HG03457 (cell line): Measurements from ENCODE around the gene IGSF1.

Source experiments
- ATAC-seq: cut with Tn5 transposase; IDR thresholded peaks from one replicate; pipeline ENCODE4 v1.9.1; 2021; ENCODE audit warnings: moderate number of reproducible peaks; ENCODE audit not compliant: unreplicated experiment

Gene IGSF1, protein sequence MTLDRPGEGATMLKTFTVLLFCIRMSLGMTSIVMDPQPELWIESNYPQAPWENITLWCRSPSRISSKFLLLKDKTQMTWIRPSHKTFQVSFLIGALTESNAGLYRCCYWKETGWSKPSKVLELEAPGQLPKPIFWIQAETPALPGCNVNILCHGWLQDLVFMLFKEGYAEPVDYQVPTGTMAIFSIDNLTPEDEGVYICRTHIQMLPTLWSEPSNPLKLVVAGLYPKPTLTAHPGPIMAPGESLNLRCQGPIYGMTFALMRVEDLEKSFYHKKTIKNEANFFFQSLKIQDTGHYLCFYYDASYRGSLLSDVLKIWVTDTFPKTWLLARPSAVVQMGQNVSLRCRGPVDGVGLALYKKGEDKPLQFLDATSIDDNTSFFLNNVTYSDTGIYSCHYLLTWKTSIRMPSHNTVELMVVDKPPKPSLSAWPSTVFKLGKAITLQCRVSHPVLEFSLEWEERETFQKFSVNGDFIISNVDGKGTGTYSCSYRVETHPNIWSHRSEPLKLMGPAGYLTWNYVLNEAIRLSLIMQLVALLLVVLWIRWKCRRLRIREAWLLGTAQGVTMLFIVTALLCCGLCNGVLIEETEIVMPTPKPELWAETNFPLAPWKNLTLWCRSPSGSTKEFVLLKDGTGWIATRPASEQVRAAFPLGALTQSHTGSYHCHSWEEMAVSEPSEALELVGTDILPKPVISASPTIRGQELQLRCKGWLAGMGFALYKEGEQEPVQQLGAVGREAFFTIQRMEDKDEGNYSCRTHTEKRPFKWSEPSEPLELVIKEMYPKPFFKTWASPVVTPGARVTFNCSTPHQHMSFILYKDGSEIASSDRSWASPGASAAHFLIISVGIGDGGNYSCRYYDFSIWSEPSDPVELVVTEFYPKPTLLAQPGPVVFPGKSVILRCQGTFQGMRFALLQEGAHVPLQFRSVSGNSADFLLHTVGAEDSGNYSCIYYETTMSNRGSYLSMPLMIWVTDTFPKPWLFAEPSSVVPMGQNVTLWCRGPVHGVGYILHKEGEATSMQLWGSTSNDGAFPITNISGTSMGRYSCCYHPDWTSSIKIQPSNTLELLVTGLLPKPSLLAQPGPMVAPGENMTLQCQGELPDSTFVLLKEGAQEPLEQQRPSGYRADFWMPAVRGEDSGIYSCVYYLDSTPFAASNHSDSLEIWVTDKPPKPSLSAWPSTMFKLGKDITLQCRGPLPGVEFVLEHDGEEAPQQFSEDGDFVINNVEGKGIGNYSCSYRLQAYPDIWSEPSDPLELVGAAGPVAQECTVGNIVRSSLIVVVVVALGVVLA (N-terminal part only)

DNA sequence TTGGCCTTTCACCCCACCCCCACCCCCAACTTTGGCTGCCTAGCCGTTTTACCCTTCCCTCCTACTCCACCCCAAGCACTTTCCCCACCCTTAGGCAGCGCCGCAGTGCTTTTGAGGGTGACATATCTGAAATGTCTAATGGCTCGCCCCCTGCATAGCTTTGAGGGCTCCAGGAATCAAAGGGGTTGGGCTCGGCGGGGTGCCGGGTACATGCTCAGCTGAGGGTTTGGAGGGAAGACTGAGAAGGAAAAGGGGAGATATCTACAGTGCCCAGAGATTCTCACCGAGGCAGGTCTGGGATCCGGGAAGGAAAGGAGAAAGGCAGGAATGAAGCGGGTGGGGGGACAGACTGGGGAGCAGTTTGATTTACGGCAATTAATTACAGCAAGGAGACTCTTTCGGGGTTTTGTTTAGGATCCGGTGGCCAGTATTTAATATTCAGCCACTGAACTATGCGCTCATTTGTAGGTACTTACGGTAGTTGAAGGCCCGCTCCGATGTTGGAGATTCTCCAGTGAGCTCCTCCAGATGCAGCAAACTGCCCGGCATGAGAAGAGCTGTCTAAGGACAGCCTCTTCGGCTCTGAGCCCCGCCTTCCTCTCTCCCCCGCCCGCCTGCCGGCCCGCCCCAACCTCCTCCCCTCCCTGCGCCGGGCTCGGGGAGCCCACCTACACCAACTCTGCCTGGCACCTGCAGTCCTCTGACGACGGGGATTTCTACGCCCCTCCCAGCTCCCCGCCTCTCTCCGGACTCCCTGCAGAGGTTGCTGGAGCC, at the start of gene IGSF1:
Gene IGSF1 (minus strand): TSS at position 569 of the 774 bp plus-strand sequence. CDS start 2,632 bp downstream, outside the sequence.
- ATAC-seq: no peak

DNA sequence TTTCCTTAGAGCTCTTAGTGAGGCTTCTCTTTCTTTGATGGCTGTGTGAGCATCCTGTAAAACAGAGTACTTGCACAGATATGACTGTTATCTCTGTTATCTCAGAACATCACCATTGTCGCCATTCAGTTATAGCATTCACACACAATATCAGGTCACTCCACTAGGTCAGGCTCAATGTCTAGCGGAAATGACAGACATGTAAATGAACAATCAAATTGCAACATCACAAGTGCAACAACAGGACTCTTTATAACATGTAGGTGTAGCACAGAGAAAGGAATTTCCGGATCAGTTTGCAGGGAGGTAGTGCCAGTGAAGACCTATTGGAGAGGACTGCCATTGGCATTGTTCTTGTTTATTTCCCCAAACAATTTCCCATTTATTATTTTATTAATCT, 43.2 kb upstream of the IGSF1 start:
- ATAC-seq: no peak

DNA sequence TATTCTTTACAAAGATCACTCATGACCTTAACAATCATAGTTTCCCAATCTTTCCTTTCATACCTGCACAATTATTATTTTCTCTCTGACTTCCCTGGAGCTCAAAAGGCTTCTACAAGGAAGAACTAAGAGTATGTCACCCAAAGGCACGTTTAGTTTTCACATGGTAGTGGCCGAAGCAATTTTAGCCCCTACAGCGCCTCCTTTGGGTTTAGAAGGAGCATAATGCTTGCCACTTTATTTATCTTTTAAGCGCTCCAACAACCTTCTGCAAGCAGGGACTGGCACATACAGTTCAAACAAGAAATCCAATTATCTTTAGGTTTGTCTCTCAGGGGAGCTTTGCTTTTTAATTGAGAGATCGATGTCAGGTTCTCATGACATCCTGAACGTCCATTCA, 42.0 kb upstream of the IGSF1 start:
- no peak for ATAC-seq

DNA sequence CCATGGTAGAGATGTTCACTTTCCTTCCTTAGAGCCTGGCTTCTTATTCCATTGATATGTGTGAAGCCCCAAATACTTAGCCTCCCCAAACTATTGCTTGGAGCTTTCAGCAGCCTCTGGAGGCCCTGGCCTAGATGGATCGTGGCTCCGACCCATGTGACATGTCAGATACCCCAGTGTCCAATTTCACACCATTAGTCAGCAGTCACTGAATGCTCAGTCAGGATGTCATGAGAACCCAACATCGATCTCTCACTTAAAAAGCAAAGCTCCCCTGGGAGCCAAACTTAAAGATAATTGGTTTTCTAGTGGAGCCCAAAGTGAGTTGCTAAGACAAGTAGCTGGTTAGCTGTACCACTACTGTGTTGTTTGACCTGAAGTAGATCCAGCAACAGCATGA, 41.6 kb upstream of the IGSF1 start:
- no peak for ATAC-seq

DNA sequence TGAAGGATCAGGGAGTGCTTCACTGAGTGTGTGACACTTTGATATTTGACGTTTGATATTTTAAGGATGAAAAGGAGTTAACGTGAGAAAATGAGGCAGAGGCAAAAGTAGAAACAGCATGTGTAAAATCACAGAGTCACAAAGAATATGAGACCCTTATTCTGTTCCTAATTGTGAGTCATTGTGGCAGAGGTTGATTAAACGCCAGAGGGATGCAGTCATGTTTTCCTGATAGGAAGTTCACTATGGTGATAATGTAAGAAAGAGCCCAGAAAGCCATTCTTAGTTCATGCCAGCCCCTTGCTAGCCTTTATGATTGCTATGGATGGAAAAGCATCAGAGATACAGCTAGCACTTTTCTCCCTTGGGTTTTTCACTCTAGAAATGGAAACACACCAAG, 33.5 kb upstream of the IGSF1 start:
- ATAC-seq: no peak

DNA sequence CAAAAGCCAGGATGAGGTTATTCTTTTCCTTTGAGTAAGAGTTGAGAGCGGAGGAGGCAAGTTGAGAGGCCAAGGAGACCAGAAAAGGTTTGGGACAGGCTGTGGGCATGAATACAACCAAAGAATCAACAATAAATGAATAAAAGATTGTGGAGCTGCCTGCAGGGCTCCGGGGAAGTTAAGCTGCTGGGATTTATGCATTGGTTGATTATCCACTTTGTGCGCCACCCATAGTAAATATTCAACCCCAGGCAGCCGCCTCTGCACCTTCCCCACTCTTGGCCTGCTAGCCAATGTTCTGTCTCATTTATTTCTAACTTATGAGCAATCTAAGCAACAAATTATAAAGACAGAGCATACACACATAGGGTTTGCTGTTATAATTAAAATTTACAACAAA, 28.2 kb upstream of the IGSF1 start:
- no peak for ATAC-seq

DNA sequence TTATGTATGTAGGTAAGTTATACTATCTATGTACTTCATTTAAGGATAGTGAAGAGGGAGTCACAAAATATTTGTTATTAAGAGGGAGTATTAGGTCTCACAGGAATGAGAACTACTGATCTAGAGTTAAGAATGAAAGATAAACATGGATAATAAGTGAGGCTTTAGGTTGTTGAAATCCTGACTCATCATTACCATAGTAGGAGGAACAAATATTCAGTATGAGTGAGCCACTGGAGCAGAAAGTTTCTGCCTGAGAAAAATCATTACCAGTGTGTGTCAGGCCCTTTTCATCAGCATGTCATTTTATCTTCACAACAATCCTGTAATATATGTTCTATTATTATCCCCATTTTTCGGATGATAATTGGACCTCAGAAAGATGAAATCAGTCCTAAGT, 27.2 kb upstream of the IGSF1 start:
- ATAC-seq: no peak

DNA sequence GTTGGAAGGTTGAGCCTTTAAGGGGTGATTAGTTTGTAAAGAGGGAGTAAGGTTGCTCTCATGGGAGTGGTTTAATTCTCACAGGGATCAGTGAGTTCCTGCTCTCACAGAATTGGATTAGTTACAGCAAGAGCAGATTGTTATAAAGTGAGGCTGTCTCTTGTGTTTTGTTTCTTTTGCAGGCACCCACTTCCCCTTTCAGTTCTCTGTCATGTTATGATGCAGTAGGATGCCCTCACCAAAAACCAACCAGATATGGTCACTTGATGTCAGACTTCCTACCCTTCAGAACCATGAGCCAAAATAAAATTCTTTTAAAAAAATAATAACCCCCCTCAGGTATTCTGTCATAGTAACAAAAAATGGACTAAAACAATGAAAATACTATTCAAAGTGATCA, 19.9 kb upstream of the IGSF1 start:
- no peak for ATAC-seq

DNA sequence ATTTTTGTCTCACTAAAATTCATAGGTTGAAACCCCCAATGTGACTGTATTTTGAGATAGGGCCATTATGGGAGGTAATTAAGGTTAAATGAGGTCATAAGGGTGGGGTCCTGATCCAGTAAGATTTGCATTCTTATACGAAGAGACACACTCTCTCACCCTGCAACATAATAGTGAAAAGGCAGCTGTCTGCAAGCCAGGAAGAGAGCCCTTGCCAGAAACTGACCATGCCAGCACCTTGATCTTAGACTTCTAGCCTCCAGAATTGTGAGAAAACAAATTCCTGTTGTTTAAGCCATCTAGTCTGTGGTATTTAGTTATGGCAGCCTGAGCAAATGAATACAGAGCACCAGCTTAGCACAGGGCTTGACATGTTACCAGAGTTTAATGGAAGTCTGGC, 17.5 kb upstream of the IGSF1 start:
- no peak for ATAC-seq

DNA sequence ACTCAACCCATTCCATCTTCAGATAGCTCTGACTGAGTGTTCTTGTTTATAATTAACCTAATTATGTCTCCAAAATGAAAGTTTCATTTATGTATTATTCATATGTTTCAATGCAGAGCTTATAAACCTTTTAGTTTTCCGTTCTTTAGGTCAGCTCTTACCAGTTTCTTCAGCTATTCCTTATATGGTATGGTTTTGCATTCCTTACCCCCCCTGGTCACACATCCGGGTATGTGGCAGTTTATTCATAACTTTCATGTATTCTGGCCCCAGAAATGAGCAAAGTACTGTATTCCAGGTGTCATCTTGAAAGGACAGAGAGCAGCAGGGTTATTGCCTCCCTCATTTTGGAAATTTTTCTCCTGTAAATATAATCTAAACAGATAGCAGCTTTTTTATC, 16.8 kb upstream of the IGSF1 start:
- ATAC-seq: no peak

DNA sequence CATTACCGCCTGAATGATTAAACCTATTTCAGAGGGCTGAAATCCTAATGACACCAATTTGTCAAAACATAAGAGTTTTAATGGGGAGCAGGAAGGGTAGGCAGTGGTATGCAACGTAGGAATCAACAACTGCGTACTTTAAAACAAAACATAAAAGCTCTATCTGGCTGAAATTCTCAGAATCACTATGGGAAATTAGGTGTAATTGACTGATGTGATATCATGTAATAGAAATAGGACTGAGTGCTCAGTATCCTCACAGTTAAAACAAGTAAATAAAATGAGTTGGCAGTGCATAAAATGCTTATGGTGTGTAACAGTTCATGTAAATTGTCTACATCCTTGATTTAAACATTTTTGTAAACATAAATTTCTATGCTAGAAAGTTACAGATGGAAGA, 13.6 kb upstream of the IGSF1 start:
- ATAC-seq: no peak

DNA sequence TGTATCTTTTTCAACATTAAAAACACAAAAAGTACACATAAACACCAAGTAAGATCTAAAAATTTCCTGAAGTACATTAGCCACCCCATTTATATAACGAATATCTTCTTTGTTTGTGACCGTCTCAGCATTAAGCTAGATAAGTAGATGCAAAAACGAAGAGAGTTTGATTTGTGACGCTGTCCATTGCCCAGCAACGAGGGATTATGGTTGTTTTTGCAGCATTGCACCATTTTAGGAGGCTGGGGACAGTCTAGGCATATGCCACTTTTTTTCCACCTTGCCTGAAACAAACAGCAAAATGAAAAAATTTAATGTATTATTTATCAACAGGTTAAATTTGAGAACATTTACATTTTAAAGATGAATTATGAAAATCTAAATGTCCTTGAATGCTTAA, 12.0 kb upstream of the IGSF1 start:
- no peak for ATAC-seq

DNA sequence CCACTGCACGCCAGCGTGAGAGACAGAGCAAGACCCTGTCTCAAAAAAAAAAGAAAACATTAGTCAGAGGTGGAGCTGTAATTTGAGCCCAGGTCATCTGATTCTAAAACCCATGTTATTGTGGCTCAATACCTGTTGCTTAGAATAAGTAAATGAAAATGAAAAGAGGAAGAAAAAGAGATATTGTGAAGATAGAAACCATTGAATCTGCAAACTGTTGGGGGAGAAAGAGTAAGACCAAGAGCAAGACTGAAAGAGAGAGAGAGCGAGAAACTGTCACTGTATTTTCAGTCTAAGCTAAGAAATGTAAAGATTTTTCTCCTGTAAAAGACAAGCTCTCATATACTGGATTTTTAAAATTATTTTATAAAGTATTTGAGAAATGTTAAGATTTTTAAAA, 9.7 kb upstream of the IGSF1 start:
- no peak for ATAC-seq

DNA sequence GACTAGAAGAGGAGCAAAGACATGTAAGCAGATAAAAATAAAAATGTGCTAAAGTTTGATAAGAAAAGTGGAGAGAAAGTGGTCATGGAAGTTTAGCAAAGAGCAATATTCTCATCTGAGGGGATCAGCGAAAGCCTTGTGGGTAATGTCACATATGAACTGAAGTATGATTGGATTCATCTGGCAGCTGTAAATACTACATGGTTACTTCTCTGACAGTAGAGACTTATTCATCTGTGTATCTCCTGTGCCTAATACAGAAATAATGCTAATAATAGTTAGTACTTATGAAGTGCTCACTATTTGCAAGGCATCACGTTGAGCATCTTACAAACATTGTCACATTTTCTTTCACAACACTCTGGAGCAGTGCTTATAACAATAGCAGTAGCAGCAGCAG, 8.9 kb upstream of the IGSF1 start:
- ATAC-seq: no peak

DNA sequence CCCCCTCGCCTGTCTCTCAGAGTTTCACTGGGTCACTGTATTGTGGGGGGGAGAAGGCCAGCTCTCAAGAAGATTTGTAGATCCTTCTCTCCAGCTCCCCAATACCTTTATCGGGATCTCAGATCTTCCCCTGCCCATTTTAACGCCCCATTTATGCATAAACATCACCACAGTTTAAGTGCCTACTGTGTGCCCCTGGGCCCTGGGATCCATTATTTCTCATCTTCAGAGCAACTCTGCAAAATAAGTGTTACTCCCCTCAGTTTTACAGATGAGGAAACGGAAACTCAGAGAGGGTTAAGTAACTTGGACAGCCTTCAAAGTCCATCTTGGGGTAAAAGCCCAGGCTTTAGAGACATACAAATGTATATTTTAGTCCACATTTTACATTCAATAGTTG, 421 bp upstream of the IGSF1 start:
- ATAC-seq: no peak

DNA sequence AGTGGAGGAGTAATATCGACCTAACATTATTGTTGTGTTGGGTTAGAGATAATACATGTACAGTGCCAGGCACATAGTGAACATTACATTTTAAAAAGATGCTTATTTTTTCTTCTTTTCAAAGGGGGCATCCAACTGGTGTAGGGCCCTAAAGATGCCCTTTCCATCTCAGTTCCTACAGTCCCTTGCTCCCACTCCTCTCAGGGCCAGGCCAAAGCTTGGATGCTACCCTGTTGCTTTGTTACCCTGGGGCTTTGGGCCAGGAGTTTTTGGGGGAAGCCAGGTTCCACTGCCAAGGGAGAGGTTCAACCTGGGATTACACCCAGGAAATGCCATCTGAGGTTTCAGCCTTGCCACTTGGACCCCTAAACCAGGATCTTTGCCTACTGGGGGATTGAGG, 918 bp downstream of the IGSF1 start:
- no peak for ATAC-seq

DNA sequence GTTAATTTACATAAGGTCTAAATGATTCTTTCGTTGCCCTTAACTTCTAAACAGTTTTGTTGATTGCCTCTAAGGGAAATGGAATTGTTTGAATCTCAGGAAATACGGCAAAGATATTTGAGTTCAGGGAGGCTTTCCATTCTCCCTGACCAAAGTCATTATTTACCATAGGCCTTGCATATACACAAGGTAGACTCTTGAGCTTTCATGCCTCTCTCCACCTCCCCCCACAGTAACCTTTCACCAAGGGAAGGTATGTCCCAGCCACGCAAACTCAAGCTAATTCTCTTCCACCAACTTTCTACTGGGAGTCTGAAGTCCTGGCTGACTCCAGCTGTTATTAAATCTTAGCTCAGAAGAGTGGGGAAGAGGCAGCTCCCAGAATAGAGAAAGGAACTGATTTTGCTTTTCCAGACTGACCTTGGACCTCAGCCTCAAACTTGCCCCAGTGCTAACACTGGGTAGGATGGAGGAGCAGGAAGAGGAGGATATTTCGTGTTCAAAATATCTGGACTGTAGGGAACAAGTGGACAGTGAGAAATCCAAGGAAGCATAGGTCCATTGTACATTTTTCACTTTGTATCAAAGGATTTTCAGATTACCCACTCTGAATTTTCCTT, 1.4 kb downstream of the IGSF1 start:
- ATAC-seq: no peak

DNA sequence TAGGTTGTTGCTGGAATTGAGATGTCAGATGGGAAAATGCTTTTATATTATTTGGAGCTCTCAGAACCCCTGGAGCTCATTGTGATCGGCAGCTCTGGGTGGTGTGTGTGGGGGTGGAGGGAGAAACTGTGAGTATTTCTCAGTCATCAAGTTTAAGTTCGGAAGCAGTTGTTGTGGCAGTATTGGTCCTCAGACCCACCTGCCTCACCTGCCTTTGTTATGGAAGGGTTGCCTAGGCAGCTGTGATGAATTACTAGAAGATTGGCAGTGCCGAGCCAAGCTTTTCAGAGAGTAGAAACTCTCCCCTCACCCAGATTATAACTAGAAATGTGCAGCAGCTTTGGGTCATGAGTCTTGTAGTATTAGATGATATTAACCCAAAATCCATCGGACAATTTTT, 9.5 kb downstream of the IGSF1 start:
- ATAC-seq: no peak

DNA sequence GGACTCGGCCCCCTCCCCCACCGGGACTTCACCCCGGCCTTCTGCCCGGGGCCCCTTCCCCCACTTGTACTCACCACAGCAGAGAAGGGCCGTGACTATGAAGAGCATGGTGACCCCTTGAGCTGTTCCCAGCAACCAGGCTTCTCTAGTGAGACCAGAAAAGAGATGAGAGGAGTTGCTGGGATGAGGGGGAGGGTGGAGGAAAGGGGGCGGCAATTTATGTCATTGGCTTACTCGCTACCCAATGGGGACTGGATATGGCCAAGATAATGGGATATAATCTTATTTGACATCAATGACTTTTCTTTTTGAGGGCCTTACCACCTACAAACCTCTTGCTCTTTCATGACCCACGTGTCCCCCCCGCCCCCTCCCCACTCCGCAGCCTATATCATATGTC, 9.9 kb downstream of the IGSF1 start:
- no peak for ATAC-seq

DNA sequence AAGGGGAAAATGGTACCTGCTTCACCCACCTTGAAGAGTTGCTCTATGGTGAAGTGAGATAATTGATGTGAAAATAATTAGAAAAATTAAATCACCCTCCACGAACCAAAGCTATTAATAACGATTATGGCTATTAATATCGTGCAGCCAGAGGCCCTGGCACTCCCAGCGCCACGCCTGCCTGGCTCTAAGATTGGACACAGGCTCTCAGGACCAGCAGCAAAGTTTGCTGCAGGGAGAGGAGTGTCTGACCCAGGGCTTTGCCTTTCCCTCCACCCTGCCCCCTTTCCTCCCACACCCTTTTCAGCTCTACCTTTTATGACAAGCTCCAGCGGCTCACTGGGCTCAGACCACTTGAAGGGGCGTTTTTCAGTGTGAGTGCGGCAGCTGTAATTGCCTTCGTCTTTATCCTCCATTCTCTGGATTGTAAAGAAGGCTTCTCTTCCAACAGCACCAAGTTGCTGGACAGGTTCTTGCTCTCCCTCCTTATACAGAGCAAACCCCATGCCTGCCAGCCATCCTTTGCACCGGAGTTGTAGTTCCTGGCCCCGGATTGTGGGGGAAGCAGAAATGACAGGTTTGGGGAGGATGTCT, 11.5 kb downstream of the IGSF1 start:
- ATAC-seq: no peak
